D721Med (cell line): ENCODE results near the gene VPS37B.

ENCODE experiments used
- DNase-seq: peaks from one replicate; pipeline ENCODE4 v3.0.0; 2011; ENCODE audit warnings: low spot score; ENCODE audit not compliant: insufficient read length
- FAIRE-seq: peaks from 2 replicates; lab custom pipeline; 2011; peaks lifted over from hg19 to GRCh38; lab: Jason Lieb, UNC
- CTCF ChIP-seq: IDR thresholded peaks from 2 replicates; pipeline ENCODE4 v1.5.1; 2012; ENCODE audit warnings: mild to moderate bottlenecking, control low read depth; ENCODE audit not compliant: insufficient read depth; ENCODE audit errors: missing control alignments

Gene VPS37B

GRCh38 chr12:122862872-122863701 is 32.8 kb downstream of the VPS37B start:
- FAIRE-seq, result no peak
- TF ChIP-seq CTCF, result no peak
- no peak for DNase-seq

GRCh38 chr12:122862110-122862634 is 33.8 kb downstream of the VPS37B start:
- TF ChIP-seq CTCF, result no peak
- DNase-seq (no peak), FAIRE-seq (no peak)

- TF ChIP-seq CTCF, result no peak
- no peak for FAIRE-seq
- no peak for DNase-seq
These were observed 34.3 kb downstream of the VPS37B start for GRCh38 chr12:122861587-122861970.

- FAIRE-seq, result no peak
- no peak for TF ChIP-seq CTCF
- no peak for DNase-seq
These were observed 34.9 kb downstream of the VPS37B start for GRCh38 chr12:122860854-122861586.

GRCh38 chr12:122860040-122860853 is 35.7 kb downstream of the VPS37B start:
- FAIRE-seq (no peak), DNase-seq (peak; percentile 91)
- TF ChIP-seq CTCF, result peak; percentile 94

GRCh38 chr12:122859303-122860039 is 36.5 kb downstream of the VPS37B start:
- DNase-seq (no peak), FAIRE-seq (no peak)
- TF ChIP-seq CTCF, result no peak
